GM21786 (cell line): ENCODE measurements around the gene CD33.

Experiments
- ATAC-seq: cut with Tn5 transposase; IDR thresholded peaks from one replicate; pipeline ENCODE4 v1.9.1; 2021; ENCODE audit not compliant: unreplicated experiment

The CD33 gene

DNA sequence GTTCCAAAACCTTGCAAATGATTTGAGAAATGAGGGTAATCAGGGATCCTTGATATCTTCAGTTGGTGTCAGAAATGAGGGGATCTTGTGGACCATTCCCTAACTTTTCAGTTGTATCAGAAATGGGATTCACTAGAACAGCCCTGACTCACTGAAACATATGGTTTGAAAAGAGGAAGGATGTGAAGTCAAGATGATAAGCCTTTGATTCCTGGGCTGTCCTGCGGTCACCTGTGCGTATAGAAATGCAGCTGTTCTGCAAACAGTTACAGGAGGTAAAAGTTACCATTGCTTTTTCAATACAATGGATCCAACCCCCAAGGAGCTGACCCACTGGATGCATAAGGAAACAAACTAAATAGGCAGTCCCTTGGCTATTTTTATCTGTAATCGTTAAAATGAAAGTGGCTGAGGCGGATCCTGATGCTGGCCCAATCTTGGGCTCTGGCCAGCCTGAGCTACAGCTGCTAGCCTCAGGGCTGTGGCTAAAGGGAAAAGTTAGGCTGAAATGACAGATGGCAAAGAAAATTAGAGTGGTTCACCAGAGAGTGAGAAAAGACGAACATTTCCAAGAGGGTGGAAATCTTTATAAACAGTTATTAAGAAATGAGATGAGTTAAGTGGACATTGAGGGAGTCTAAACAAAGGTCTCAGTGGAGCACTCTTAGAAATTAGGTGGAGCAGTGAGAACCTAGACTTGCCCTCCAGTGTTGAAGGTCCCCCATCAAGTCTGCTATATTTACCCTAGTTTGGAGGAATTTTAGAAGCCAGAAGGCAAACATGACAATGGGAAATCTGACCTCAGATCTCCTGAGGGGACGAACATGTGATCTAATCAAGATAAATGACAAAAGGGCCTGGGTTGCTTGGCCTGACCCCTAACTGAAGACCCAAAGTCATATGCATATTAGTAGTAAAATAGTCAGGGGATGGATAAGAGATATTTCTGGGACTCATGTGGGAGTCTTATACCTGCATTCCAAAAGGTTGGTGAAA, 33.6 kb downstream of the CD33 start:
- ATAC-seq: no peak

DNA sequence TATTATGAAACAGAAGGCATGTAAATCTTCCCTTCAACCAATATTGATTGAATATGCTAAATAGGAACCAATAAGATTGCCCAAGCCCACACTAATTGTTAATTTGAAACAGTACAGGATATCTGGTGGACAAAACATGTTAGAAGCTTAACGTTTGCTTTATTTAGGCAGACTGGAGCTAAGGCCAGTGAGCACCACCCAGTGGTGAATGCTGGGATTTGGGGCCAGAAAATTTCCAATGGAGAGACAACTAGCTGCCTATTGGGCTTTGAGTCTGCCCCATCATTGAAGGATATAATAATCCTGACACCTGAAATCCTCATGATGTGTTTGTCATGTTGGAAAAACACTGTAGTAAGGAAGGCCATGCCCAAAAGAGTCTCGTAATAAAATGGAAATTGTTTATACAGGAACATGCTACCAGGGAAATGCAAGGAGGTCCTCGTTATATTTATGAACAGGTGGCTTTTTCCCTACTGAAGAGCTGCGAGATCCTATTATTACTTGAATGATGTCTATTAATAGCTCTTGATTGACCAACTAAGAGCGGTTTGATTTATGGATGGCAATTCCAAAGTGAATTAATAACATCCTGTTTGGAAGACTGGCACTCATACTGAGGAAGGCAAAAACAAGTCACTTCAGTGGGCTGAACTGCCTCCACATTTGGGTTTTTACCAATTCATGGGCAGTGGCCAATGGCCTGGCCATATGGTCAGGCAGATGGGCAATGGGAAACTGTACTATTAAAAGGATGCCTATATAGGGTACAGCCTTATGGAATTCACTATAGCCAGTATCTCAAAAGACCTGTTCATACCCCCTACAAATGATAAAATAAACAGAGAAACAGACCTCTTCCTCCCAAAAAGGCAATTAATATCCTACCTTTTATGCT, 34.7 kb downstream of the CD33 start:
- ATAC-seq: no peak

DNA sequence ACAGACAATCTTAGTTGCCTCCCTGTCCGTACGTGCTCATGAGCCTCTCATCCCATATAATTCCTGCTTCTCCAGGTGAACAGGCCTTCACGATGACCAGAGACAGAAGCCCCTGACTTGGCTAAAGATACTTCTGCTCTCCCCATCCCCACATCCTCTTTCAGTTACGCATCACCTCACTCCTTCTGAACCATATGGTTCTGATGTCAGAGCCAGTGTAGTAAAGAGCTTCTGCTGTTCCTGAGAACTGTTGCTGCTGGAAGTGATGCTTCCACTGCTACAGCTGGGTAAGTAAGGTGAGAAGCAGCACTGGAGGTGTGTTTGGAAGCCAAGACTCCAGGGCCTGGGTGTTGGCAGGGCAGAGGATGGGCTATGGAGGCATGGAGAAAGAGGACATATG, 38.9 kb downstream of the CD33 start:
- ATAC-seq: no peak

DNA sequence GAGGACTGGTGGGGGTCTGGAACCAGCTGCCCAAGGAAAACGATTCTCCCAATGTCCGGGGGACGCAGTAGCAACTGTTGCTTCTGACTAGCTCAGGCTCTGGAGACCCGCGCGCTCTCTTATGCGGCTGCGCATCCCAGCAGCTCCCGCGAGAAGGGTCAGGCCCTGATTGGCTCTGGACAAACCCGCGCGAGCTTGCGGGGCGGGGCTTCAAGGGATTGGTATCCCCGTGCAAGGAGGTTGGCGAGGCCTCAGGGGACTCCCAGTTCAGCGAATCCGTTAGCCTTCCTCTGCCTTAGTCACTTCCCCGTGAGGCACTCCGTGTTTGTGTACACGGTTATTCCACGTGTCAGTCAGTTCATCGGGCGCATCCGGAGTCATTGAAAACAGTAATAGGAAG, 46.2 kb downstream of the CD33 start:
- no peak for ATAC-seq

DNA sequence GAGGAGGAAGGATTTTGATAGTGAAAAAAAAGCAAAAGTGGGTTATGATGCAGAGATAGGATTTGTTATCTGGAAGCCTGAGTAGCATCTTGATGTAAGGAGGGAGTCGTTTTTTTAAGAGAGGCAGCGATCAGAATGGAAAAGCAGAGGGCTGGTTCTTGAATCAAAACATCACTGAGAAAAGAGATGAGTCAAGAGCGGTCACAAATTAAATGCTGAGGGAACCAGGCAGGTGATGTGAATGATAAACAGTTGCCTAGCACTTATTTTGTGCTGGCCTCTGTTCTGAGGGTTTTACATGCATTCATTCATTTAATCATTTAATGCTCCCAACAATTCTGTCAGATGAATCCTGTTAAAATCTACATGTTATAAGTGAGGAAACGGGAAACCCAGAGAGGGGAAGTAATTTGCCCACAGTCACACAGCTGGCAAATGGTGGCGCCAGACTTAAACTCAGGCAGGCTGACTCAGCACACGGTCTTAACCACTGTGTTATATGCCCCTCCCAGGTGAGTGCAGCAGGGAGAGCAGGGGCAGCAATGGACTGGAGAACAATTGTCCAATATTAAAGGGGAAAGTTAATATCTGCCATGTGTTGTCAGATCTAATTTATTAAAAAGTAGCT, 47.4 kb downstream of the CD33 start:
- ATAC-seq: no peak

DNA sequence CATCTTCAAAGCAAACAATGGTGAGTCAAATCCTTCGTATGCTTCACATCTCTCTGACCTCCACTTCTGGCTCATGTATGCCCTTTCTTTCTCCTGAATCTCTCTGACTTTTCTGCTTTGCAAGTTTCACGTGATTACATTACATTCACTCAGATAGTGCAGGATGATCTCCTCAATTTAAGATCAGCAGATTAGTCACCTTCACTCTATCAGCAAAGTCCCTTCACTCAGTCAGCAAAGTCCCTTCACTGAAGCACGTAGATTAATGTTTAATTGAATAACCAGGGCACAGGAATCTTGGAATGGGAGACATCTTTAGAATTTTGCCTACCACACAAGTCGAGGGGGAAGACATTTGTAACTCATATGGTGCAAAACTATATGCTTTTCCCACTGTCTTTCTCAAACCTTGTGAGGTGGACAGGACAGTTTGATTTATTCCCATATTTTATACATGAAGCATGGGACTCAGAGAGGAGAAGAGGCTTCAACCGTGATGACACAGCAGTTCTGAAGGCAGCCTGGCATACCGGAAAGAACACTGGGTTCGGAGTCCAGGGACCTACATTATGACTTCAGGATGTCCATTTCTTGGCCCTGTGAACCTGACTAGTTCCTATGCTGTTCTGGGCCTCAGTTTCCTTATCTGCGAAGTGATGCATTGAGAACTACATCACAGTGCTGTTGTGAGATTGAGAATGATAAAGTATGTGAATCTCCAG, 49.3 kb downstream of the CD33 start:
- ATAC-seq: no peak

DNA sequence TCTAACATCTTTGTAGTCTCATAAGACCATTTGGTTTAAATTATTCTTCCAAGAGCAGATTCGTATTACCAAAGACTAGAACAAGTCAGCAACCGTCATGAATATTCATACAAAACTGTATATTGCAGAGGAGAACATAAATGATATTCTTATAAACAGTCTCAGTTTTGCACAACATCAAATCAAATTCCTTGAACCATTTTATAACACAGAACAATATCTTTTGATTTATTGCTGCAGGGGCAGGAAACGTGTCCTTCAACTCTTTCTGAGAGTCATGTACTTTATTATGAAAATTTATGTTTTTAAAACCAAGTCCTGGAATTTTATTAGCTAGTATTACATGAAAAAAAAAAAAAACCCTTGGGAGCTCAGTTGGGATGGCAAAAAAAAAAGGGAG, 52.2 kb downstream of the CD33 start:
- no peak for ATAC-seq

DNA sequence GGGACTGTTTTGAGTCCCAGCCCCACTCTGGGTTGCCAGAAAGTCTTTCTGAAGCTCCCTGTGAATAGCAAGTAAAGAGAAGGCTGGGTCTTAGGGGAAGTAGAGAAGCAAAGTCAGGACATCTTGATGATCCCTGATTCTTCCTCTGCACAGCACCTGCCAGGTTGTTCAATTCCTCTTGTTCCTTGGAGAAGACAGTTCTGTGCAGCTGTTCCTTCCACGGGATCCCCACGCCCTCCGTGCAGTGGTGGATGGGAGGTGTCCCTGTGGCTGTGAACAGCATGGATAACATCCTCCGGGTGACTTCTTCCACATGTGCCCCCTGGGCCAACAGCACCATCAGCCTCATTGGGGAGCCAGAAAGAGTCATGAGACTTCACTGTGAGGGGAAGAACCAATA, 57.5 kb downstream of the CD33 start:
- no peak for ATAC-seq

DNA sequence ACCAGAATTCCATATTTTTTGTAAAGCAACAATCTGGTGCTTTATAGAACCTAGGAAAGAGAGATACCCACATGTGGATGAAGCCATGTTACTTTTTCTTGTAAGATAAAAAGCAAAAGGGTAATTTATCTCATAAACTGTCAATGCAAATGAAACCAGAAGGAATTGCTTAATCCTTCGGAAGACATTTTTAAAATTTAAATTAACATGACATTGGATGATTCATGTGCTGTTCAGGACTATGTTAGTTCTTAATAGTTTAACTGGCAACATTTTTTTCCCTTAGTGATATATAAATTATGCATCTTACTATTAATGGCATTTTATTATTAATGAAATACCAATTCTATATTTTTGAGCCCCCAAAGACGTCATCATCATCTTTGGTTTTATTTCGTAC, 60.8 kb downstream of the CD33 start:
- ATAC-seq: no peak
